D341Med (cell line): ENCODE measurements around the gene EEIG2.
A peak's percentile ranks its signal among the peaks of the same experiment; 100 is the strongest.

Experiments
- DNase-seq: peaks from one replicate; pipeline ENCODE4 v3.0.0; 2012; ENCODE audit warnings: low spot score

EEIG2 gene

GRCh38 chr1:108551137-108551862 is 8.6 kb upstream of the EEIG2 start:
- DNase-seq = no peak

GRCh38 chr1:108553905-108554304 is 6.0 kb upstream of the EEIG2 start:
- DNase-seq = no peak

- DNase-seq = no peak
These were observed 5.0 kb upstream of the EEIG2 start for GRCh38 chr1:108554682-108555427.

- DNase-seq = no peak
These were observed 3.8 kb upstream of the EEIG2 start for GRCh38 chr1:108556066-108556465.

- DNase-seq = no peak
These were observed 3.4 kb upstream of the EEIG2 start for GRCh38 chr1:108556499-108556898.

- no peak for DNase-seq
These were observed 2.6 kb upstream of the EEIG2 start for GRCh38 chr1:108557296-108557695.

- DNase-seq = no peak
These were observed 431 bp downstream of the EEIG2 start for GRCh38 chr1:108560189-108560873.

- peak; percentile 43 for DNase-seq
These were observed 1.1 kb downstream of the EEIG2 start for GRCh38 chr1:108560874-108561459.

- DNase-seq = peak; percentile 80
These were observed 1.9 kb downstream of the EEIG2 start for GRCh38 chr1:108561689-108562326.

GRCh38 chr1:108563808-108564207 is 3.9 kb downstream of the EEIG2 start:
- no peak for DNase-seq

- no peak for DNase-seq
These were observed 5.2 kb downstream of the EEIG2 start for GRCh38 chr1:108565081-108565480.

GRCh38 chr1:108565512-108565911 is 5.6 kb downstream of the EEIG2 start:
- no peak for DNase-seq

GRCh38 chr1:108568589-108568988 is 8.7 kb downstream of the EEIG2 start:
- DNase-seq = no peak

GRCh38 chr1:108569097-108569728 is 9.3 kb downstream of the EEIG2 start:
- DNase-seq = no peak

- DNase-seq = peak; percentile 48
These were observed 10.2 kb downstream of the EEIG2 start for GRCh38 chr1:108570128-108570527.

GRCh38 chr1:108570998-108571401 is 11.1 kb downstream of the EEIG2 start:
- no peak for DNase-seq

- DNase-seq = no peak
These were observed 12.3 kb downstream of the EEIG2 start for GRCh38 chr1:108572182-108572581.

- DNase-seq = no peak
These were observed 13.3 kb downstream of the EEIG2 start for GRCh38 chr1:108573183-108573582.

GRCh38 chr1:108574008-108574407 is 14.1 kb downstream of the EEIG2 start:
- DNase-seq = no peak

GRCh38 chr1:108575375-108575774 is 15.5 kb downstream of the EEIG2 start:
- no peak for DNase-seq

- no peak for DNase-seq
These were observed 24.0 kb downstream of the EEIG2 start for GRCh38 chr1:108583757-108584427.
